ENCODE results near the gene MR1.

The MR1 gene

DNA sequence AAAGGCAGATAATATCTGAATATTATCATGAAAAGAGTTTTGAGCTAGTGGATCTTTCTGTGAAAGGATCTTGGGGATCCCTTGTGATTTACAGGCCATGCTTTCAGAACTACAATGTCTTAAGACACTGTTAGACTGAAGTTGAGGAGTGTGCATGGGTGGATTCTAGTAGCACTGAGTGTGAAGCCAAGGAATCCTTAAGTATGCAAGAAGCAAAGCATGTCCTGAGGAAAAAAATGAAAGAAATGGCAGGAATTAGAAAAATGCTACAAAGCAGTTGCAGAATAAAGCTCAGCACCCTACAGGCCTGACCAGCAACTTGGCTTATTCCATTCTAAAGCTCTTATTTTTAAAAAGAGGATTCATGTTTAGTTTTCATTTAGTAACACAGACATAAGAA lies 23.0 kb upstream of the MR1 start:
- in situ Hi-C loops (cut with HindIII; ENCODE audit: low sequenced_read_pairs), result loop anchor here (25.0 kb wide), 1 partner anchor 98 kb away; the partner anchor contains the start of gene KIAA1614
- TF ChIP-seq, protein P1, sequence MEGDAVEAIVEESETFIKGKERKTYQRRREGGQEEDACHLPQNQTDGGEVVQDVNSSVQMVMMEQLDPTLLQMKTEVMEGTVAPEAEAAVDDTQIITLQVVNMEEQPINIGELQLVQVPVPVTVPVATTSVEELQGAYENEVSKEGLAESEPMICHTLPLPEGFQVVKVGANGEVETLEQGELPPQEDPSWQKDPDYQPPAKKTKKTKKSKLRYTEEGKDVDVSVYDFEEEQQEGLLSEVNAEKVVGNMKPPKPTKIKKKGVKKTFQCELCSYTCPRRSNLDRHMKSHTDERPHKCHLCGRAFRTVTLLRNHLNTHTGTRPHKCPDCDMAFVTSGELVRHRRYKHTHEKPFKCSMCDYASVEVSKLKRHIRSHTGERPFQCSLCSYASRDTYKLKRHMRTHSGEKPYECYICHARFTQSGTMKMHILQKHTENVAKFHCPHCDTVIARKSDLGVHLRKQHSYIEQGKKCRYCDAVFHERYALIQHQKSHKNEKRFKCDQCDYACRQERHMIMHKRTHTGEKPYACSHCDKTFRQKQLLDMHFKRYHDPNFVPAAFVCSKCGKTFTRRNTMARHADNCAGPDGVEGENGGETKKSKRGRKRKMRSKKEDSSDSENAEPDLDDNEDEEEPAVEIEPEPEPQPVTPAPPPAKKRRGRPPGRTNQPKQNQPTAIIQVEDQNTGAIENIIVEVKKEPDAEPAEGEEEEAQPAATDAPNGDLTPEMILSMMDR (IDR thresholded peaks at IDR 0.05; ENCODE audit: low read depth, low read length, missing control alignments), result no peak
- peak; percentile 46 for DNase-seq (ENCODE audit: low read depth)
- no peak overlapping the region for H3K4me3 ChIP-seq (ENCODE audit: low read depth, low read length)

DNA sequence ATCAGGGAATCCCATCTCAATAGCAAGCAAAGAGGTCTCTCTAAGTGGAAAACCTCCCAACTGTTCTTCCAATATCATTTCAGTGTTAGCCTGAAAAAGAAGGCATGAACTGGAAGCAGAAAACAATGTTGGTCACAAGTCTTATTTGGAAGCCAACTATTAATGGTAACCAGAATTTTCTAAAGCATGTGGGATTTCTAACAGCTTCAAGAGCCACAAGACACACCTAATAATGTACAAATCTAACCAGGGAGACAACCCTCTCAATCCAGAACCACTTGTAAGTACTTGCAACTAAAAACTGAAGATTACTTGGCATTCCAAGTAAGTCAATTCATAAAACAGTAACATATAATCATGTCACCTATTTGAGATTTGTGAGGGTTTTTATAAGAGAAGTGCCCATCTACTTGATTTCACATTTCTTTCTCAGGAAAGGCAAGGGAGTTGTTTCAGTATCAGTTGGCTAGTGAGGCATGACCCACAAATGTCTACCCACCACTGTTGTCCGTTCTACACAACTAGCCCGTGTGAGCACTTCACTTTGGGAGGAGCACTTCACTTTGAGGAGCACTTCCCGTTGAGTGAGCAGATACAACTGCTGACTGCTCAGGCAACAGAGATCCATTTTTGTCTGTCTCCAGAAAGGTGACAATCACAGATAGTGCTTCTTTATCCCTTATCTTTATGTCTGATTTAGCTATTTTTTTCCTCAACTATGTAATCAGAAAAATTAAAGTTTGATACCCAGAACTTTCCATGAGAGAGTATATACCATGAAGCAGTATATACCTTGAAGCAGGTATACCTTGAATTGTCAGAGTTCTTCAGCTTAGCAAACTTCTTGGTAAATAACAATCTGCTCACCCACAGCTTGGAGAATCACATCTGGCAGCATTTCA lies 22.2 kb upstream of the MR1 start:
- in situ Hi-C loops (cut with HindIII; ENCODE audit: low sequenced_read_pairs), result loop anchor here (25.0 kb wide), 1 partner anchor 99 kb away; the partner anchor contains the start of gene KIAA1614
- DNase-seq (ENCODE audit: low read depth), result no peak
- TF ChIP-seq, protein P1 (IDR thresholded peaks at IDR 0.05; ENCODE audit: low read depth, low read length, missing control alignments), result no peak
- H3K4me3 ChIP-seq (ENCODE audit: low read depth, low read length), result no peak overlapping the region

DNA sequence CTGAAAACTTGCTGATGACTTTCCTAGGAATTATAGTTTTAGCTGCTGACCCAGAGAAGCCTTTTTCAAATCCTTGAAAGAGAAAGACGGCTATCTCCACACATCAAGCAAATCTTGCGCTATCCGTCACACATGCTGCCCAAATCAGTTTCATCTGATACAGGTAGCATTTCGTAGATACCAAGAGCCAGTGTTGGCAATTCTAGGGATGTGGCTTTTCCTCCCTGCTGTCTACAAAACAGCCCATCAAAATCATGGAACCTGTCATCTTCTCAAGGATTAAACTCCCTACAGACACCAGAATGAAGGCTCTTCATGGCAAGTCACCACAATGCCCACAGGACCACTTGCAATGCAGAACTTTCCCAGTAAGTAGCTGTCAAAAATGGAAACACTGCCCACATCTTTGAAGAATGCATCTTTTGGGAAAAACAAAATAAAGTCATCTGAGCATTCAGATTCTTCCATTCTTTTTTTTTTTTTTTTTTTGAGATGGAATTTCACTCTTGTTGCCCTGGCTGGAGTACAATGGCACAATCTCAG lies 21.5 kb upstream of the MR1 start:
- in situ Hi-C loops (cut with HindIII; ENCODE audit: low sequenced_read_pairs), result loop anchor here (25.0 kb wide), 1 partner anchor 100 kb away; the partner anchor contains the start of gene KIAA1614
- no peak overlapping the region for H3K4me3 ChIP-seq (ENCODE audit: low read depth, low read length)
- no peak for DNase-seq (ENCODE audit: low read depth)
- TF ChIP-seq, protein P1 (IDR thresholded peaks at IDR 0.05; ENCODE audit: low read depth, low read length, missing control alignments), result no peak

DNA sequence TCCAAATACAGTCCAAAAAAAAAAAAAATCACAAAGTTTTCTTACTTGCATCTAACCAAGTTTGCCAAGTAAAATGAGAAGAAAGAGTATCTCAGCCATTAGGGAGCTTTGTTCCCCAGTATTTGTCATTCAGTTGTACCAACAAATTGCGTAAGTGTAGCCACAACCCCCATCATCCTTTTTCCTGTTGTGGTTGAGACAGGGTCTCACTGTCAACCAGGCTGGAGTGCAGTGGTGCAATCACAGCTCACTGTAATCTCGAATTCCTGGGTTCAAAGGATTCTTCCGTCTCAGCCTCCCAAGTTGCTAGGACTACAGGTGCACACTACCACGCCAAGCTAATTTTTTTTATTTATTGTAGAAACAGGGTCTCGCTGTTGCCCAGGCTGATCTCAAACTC lies 20.6 kb upstream of the MR1 start:
- in situ Hi-C loops (cut with HindIII; ENCODE audit: low sequenced_read_pairs), result loop anchor here (25.0 kb wide), 1 partner anchor 101 kb away; the partner anchor contains the start of gene KIAA1614
- DNase-seq (ENCODE audit: low read depth), result no peak
- TF ChIP-seq, protein P1 (IDR thresholded peaks at IDR 0.05; ENCODE audit: low read depth, low read length, missing control alignments), result no peak
- H3K4me3 ChIP-seq (ENCODE audit: low read depth, low read length), result no peak overlapping the region

DNA sequence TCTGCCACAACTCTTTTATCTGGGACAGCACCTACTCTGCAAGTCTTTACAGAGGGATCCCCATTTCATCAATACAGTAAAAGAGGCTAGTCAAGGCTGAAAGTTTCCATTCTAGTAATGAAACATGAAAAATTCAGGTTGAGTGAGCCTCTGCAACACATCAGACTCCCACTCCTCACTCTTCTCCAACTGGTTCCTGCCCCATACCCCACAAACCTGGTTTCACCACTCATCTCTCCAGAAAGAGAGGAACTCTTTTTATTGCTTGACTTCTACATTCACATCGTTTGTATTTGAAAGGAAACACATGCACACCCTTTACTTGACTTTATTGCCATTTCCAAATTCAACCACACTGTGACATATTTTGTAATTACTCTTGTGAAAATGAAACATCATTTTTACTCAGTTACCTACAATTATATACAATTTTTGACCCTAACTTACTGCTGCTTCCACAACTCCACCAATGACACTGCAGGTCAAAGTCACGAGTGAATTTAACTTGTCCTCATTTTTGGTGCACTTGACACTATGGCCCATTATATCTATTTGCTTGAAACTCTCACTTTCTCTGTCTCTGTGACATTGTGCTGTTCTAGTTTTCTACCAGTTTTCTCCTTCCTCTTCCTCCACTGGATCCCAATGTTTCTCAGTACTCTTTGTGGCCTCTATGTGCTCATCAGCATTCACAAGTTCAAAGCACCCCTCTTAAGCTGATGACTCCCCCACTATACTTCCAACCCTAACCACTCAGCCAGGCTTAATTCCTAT lies 19.1 kb upstream of the MR1 start:
- H3K4me3 ChIP-seq (ENCODE audit: low read depth, low read length), result no peak overlapping the region
- no peak for DNase-seq (ENCODE audit: low read depth)
- in situ Hi-C loops (cut with HindIII; ENCODE audit: low sequenced_read_pairs), result loop anchor here (25.0 kb wide), 1 partner anchor 102 kb away; the partner anchor contains the start of gene KIAA1614
- TF ChIP-seq, protein P1 (IDR thresholded peaks at IDR 0.05; ENCODE audit: low read depth, low read length, missing control alignments), result no peak

DNA sequence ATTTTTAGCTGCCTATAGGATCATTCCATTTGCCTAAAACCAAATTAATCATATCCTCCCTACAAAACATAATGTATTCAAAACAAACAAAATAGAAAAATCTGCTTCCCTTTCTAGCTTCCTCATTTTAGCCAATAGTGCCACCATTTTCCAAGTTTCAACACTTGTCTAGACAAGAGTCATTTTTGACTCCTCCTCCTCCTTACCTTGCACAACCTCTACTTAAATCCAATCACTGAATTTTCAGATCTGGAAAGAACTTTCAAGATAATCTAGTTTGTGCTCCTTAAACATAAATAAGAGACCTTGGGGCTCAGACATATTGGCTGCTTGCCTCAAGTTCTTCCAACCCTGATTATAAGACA lies 18.6 kb upstream of the MR1 start:
- in situ Hi-C loops (cut with HindIII; ENCODE audit: low sequenced_read_pairs), result loop anchor here (25.0 kb wide), 1 partner anchor 103 kb away; the partner anchor contains the start of gene KIAA1614
- no peak for DNase-seq (ENCODE audit: low read depth)
- no peak overlapping the region for H3K4me3 ChIP-seq (ENCODE audit: low read depth, low read length)
- TF ChIP-seq, protein P1 (IDR thresholded peaks at IDR 0.05; ENCODE audit: low read depth, low read length, missing control alignments), result no peak

Data from astrocyte of the cerebellum (primary cell).